IMR-90 (cell line): ENCODE measurements around the gene MRPL17. TPM values are rescaled to one million over a fixed set of nuclear protein-coding genes. Genes with fewer than 3 reads are reported as not detected.

Experiments
- ATAC-seq: fragments of 200-7000 bp; cut with Tn5 transposase; 2 replicates; pipeline ENCODE4 v1.9.1; 2020; ENCODE audit warnings: low read depth, mild to moderate bottlenecking, moderate library complexity
- BruUV-seq: library from RNA; stranded (reverse); fragments of 400-500 nt; replicated peaks from 2 replicates; lab custom pipeline; 2021; lab: Mats Ljungman, UMichigan
- CTCF ChIA-PET: fragments of 300-600 bp; formaldehyde crosslinking; extraction: SDS; loops from one replicate; lab custom pipeline; 2021; ENCODE audit warnings: antibody characterized with exemption; lab: Yijun Ruan, JAX
- POLR2A ChIA-PET: fragments of 300-600 bp; sonication (Branson Sonifier 250); formaldehyde crosslinking; loops from one replicate; lab custom pipeline; 2022; ENCODE audit warnings: antibody characterized with exemption; ENCODE audit not compliant: unreplicated experiment; lab: Charles Lee
- DNase-seq: peaks from one replicate; pipeline ENCODE4 v3.0.0; 2013
- H2AFZ ChIP-seq: replicated peaks from 2 replicates; pipeline ENCODE3; 2013; ENCODE audit warnings: low read length, mild to moderate bottlenecking; ENCODE audit not compliant: poor library complexity
- H2AK5ac ChIP-seq: 2 replicates; pipeline ENCODE4 v1.6.1; 2013; ENCODE audit warnings: low read depth, low read length, inconsistent platforms
- H2AK9ac ChIP-seq: replicated peaks from 2 replicates; pipeline ENCODE3; 2013; ENCODE audit warnings: mild to moderate bottlenecking, low read depth, low read length, moderate library complexity; ENCODE audit not compliant: poor library complexity
- H2BK120ac ChIP-seq: 2 replicates; pipeline ENCODE4 v1.6.1; 2013; ENCODE audit warnings: low read depth, low read length, inconsistent platforms
- H2BK15ac ChIP-seq: 3 replicates; pipeline ENCODE4 v1.6.1; 2013; ENCODE audit warnings: low read depth, low read length, inconsistent platforms
- H2BK20ac ChIP-seq: 2 replicates; pipeline ENCODE4 v1.6.1; 2013; ENCODE audit warnings: low read depth, mild to moderate bottlenecking, inconsistent platforms, low read length, moderate library complexity
- H2BK5ac ChIP-seq: 2 replicates; pipeline ENCODE4 v1.6.1; 2013; ENCODE audit warnings: mild to moderate bottlenecking, low read depth, low read length, inconsistent platforms; ENCODE audit not compliant: poor library complexity, severe bottlenecking
- H3K14ac ChIP-seq: replicated peaks from 2 replicates; pipeline ENCODE4 v1.6.1; 2013; ENCODE audit warnings: low read depth, low read length, inconsistent platforms
- H3K18ac ChIP-seq: 2 replicates; pipeline ENCODE4 v1.6.1; 2013; ENCODE audit warnings: low read depth, low read length, control low read depth
- H3K23ac ChIP-seq: 2 replicates; pipeline ENCODE4 v1.6.1; 2013; ENCODE audit warnings: low read depth, low read length, inconsistent platforms
- H3K27ac ChIP-seq: 2 replicates; pipeline ENCODE4 v1.5.1; 2013; ENCODE audit warnings: mild to moderate bottlenecking, control low read depth, low read length; ENCODE audit not compliant: insufficient read depth
- H3K27me3 ChIP-seq: 2 replicates; pipeline ENCODE4 v1.6.1; 2013; ENCODE audit warnings: low read length; ENCODE audit not compliant: control insufficient read depth, insufficient read depth
- H3K36me3 ChIP-seq: 2 replicates; pipeline ENCODE4 v1.6.1; 2013; ENCODE audit warnings: low read length, mixed read lengths; ENCODE audit not compliant: control insufficient read depth, insufficient read depth
- H3K4ac ChIP-seq: 2 replicates; pipeline ENCODE4 v1.6.1; 2013; ENCODE audit warnings: low read depth, low read length, inconsistent platforms
- H3K4me1 ChIP-seq: 2 replicates; pipeline ENCODE4 v1.6.1; 2013; ENCODE audit warnings: low read length, mixed read lengths; ENCODE audit not compliant: control insufficient read depth, insufficient read depth
- H3K4me2 ChIP-seq: 2 replicates; pipeline ENCODE4 v1.6.1; 2013; ENCODE audit warnings: low read depth, mild to moderate bottlenecking, control low read depth, low read length, moderate library complexity
- H3K4me3 ChIP-seq: 2 replicates; pipeline ENCODE4 v1.5.1; 2013; ENCODE audit warnings: low read depth, mild to moderate bottlenecking, control low read depth, low read length, moderate library complexity; ENCODE audit not compliant: insufficient read depth
- H3K56ac ChIP-seq: 2 replicates; pipeline ENCODE4 v1.6.1; 2013; ENCODE audit warnings: low read length, inconsistent platforms; ENCODE audit not compliant: insufficient read depth; ENCODE audit errors: extremely low read depth
- H3K79me1 ChIP-seq, 2 experiments: 2 replicates each; pipeline ENCODE4 v1.6.1; 2013; ENCODE audit warnings: low read length in 2 of 2, inconsistent platforms in 1 of 2, low read depth in 1 of 2
- H3K9ac ChIP-seq: 2 replicates; pipeline ENCODE4 v1.6.1; 2013; ENCODE audit warnings: low read depth, low read length, control low read depth
- H3K9me1 ChIP-seq: 2 replicates; pipeline ENCODE4 v1.6.1; 2013; ENCODE audit warnings: low read length, inconsistent platforms; ENCODE audit not compliant: insufficient read depth
- H3K9me3 ChIP-seq: 2 replicates; pipeline ENCODE4 v1.6.1; 2013; ENCODE audit warnings: low read length; ENCODE audit not compliant: control insufficient read depth, insufficient read depth
- H4K20me1 ChIP-seq: 2 replicates; pipeline ENCODE4 v1.6.1; 2013; ENCODE audit warnings: low read length, inconsistent platforms; ENCODE audit not compliant: insufficient read depth
- H4K5ac ChIP-seq: 2 replicates; pipeline ENCODE4 v1.6.1; 2013; ENCODE audit warnings: mild to moderate bottlenecking, low read depth, low read length, control low read depth
- H4K8ac ChIP-seq, 2 experiments: 2 replicates each; pipeline ENCODE4 v1.6.1; 2013; ENCODE audit warnings: low read depth in 2 of 2, low read length in 2 of 2, control low read depth in 1 of 2, inconsistent platforms in 1 of 2
- H4K91ac ChIP-seq: 2 replicates; pipeline ENCODE4 v1.6.1; 2013; ENCODE audit warnings: low read depth, low read length, inconsistent platforms; ENCODE audit not compliant: insufficient read depth
- BHLHE40 ChIP-seq: fragments of 150-350 bp; IDR thresholded peaks from 2 replicates; pipeline ENCODE4 v1.6.1; 2016; ENCODE audit warnings: mild to moderate bottlenecking, low read depth, low read length
- CEBPB ChIP-seq: IDR thresholded peaks from 2 replicates; pipeline ENCODE4 v1.6.1; 2012; ENCODE audit warnings: low read depth, low read length, improper control_type of control experiment
- CHD1 ChIP-seq: IDR thresholded peaks from 2 replicates; pipeline ENCODE4 v1.6.1; 2012; ENCODE audit warnings: low read depth, low read length, improper control_type of control experiment
- FOS ChIP-seq: fragments of 150-350 bp; IDR thresholded peaks from 2 replicates; pipeline ENCODE4 v1.6.1; 2016; ENCODE audit warnings: low read depth, low read length
- MAFK ChIP-seq: IDR thresholded peaks from 2 replicates; pipeline ENCODE4 v1.6.1; 2012; ENCODE audit warnings: low read depth, low read length, improper control_type of control experiment
- MAZ ChIP-seq: IDR thresholded peaks from 2 replicates; pipeline ENCODE4 v1.6.1; 2012; ENCODE audit warnings: low read depth, mild to moderate bottlenecking, low read length, improper control_type of control experiment, moderate library complexity, borderline replicate concordance
- MXI1 ChIP-seq: IDR thresholded peaks from 2 replicates; pipeline ENCODE4 v1.6.1; 2012; ENCODE audit warnings: low read depth, mild to moderate bottlenecking, low read length, moderate library complexity, borderline replicate concordance
- NFE2L2 ChIP-seq: fragments of 150-350 bp; IDR thresholded peaks from 2 replicates; pipeline ENCODE4 v1.6.1; 2016; ENCODE audit warnings: low read depth, mild to moderate bottlenecking, low read length
- POLR2A ChIP-seq: IDR thresholded peaks from 2 replicates; pipeline ENCODE4 v1.6.1; 2012; ENCODE audit warnings: mild to moderate bottlenecking, low read depth, low read length
- RAD21 ChIP-seq: IDR thresholded peaks from 2 replicates; pipeline ENCODE4 v1.6.1; 2012; ENCODE audit warnings: low read length, improper control_type of control experiment
- RCOR1 ChIP-seq: IDR thresholded peaks from 2 replicates; pipeline ENCODE4 v1.6.1; 2012; ENCODE audit warnings: mild to moderate bottlenecking, low read length, improper control_type of control experiment; ENCODE audit not compliant: insufficient replicate concordance
- RFX5 ChIP-seq: IDR thresholded peaks from 2 replicates; pipeline ENCODE4 v1.8.0; 2012; ENCODE audit warnings: low read depth, mild to moderate bottlenecking, low read length, moderate library complexity
- SMC3 ChIP-seq: fragments of 150-350 bp; IDR thresholded peaks from 2 replicates; pipeline ENCODE4 v1.6.1; 2016; ENCODE audit warnings: low read depth, mild to moderate bottlenecking, antibody characterized with exemption, low read length, moderate library complexity
- WGBS, 2 experiments: methylation state at CpG; one replicate each; pipeline versions ENCODE4 v1.1.5 to v1.1.7; 2013; ENCODE audit warnings: missing lambda C conversion rate in 2 of 2; ENCODE audit not compliant: insufficient read length in 1 of 2; ENCODE audit errors: extremely low coverage in 2 of 2; 5-methylcytosine and 5-hydroxymethylcytosine counted together
- dilution Hi-C: fragments of 300-500 bp; cut with HindIII; formaldehyde crosslinking; loops from one replicate; pipeline ENCODE4 v1.14.3; 2018; ENCODE audit warnings: low sequenced_read_pairs; ENCODE audit not compliant: unreplicated experiment
- in situ Hi-C: fragments of 300-500 bp; cut with MboI; formaldehyde crosslinking; loops from 3 replicates; pipeline ENCODE4 v1.14.3; 2019; ENCODE audit warnings: low sequenced_read_pairs, inconsistent platforms, mixed read lengths
- intact Hi-C: fragments of 100-400 bp; cut with micrococcal nuclease; formaldehyde crosslinking; loops from 2 replicates; pipeline ENCODE4 v1.10.0; 2022
- polyA plus RNA-seq, 3 experiments: library from polyadenylated mRNA; depleted of rRNA; stranded (reverse); fragments of >200 nt; gene quantifications; 2 replicates each; pipeline ENCODE4 v1.2.3, GENCODE V29; 2012; ENCODE audit warnings: low replicate concordance in 1 of 3
- total RNA-seq: library from RNA; depleted of rRNA; stranded (reverse); fragments of >200 nt; gene quantifications from 2 replicates; pipeline ENCODE4 v1.2.3, GENCODE V29; 2012
- TF ChIP-seq, protein P1 (sequence below): fragments of 150-350 bp; IDR thresholded peaks from 2 replicates; pipeline ENCODE4 v1.6.1; 2016; ENCODE audit warnings: low read depth, mild to moderate bottlenecking, low read length, moderate library complexity, borderline replicate concordance
- TF ChIP-seq, protein P2 (sequence below): conservative IDR thresholded peaks from 2 replicates; pipeline ENCODE4 v1.5.1; 2012; ENCODE audit warnings: mild to moderate bottlenecking, low read depth, low read length, improper control_type of control experiment
- TF ChIP-seq, protein P3 (sequence below): fragments of 150-350 bp; IDR thresholded peaks from 2 replicates; pipeline ENCODE4 v1.6.1; 2017; ENCODE audit warnings: mild to moderate bottlenecking, antibody characterized with exemption, low read length, low read depth

Gene MRPL17
- total and polyA plus RNA-seq, 2 of the 4 experiments (the other 2 are of a cell fraction), result 70.3 to 85.2 TPM

- H3K27me3 ChIP-seq, result no peaks in the 10 kb centered on the region; the same call in none of the 2 replicates
- H4K8ac ChIP-seq, result no peak overlapping the region
- intact Hi-C loops (loop anchor here (10.0 kb wide), 1 partner anchor 759 kb away; the partner anchor contains the start of gene OR56A5), in situ Hi-C loops (no loop called here), dilution Hi-C loops (no loop called here)
- no peak overlapping the region for H2BK5ac ChIP-seq
- H2BK20ac ChIP-seq, result no peak overlapping the region
- no peak overlapping the region for H3K14ac ChIP-seq
- H2BK15ac ChIP-seq, result no peak overlapping the region
- H3K79me1 ChIP-seq, result no peaks in the 10 kb centered on the region
- H3K9me3 ChIP-seq, result no peaks in the 10 kb centered on the region
- no peak overlapping the region for H2AFZ ChIP-seq
- CTCF ChIA-PET, result no interaction called here
- H3K4me2 ChIP-seq, result no peak overlapping the region
- H3K56ac ChIP-seq, result no peak overlapping the region
- no peak overlapping the region for H4K91ac ChIP-seq
- no peak overlapping the region for H2AK5ac ChIP-seq
- no peaks in the 10 kb centered on the region for H4K20me1 ChIP-seq
- no peak overlapping the region for H2BK120ac ChIP-seq
- no peaks in the 10 kb centered on the region for H3K36me3 ChIP-seq
- no peaks in the 10 kb centered on the region for H3K9me1 ChIP-seq
- DNase-seq (no peak), ATAC-seq (no peak)
- no TSS peak for BruUV-seq
- H3K4ac ChIP-seq, result no peak overlapping the region
- no CpG with 5 or more reads among the region's 1 CpG for WGBS, 2 experiments
- H3K23ac ChIP-seq, result no peak overlapping the region
- no peak overlapping the region for H4K5ac ChIP-seq
- POLR2A ChIA-PET, result no interaction called here
- TF ChIP-seq POLR2A (no peak), FOS (no peak), MAFK (no peak), RAD21 (no peak), BHLHE40 (no peak), RFX5 (no peak), CHD1 (no peak), NFE2L2 (no peak), RCOR1 (no peak), CEBPB (no peak), MXI1 (no peak), SMC3 (no peak), MAZ (no peak)
- TF ChIP-seq, protein P1, sequence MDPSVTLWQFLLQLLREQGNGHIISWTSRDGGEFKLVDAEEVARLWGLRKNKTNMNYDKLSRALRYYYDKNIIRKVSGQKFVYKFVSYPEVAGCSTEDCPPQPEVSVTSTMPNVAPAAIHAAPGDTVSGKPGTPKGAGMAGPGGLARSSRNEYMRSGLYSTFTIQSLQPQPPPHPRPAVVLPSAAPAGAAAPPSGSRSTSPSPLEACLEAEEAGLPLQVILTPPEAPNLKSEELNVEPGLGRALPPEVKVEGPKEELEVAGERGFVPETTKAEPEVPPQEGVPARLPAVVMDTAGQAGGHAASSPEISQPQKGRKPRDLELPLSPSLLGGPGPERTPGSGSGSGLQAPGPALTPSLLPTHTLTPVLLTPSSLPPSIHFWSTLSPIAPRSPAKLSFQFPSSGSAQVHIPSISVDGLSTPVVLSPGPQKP, result no peak
- TF ChIP-seq, protein P2, sequence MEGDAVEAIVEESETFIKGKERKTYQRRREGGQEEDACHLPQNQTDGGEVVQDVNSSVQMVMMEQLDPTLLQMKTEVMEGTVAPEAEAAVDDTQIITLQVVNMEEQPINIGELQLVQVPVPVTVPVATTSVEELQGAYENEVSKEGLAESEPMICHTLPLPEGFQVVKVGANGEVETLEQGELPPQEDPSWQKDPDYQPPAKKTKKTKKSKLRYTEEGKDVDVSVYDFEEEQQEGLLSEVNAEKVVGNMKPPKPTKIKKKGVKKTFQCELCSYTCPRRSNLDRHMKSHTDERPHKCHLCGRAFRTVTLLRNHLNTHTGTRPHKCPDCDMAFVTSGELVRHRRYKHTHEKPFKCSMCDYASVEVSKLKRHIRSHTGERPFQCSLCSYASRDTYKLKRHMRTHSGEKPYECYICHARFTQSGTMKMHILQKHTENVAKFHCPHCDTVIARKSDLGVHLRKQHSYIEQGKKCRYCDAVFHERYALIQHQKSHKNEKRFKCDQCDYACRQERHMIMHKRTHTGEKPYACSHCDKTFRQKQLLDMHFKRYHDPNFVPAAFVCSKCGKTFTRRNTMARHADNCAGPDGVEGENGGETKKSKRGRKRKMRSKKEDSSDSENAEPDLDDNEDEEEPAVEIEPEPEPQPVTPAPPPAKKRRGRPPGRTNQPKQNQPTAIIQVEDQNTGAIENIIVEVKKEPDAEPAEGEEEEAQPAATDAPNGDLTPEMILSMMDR, result no peak
- TF ChIP-seq, protein P3, sequence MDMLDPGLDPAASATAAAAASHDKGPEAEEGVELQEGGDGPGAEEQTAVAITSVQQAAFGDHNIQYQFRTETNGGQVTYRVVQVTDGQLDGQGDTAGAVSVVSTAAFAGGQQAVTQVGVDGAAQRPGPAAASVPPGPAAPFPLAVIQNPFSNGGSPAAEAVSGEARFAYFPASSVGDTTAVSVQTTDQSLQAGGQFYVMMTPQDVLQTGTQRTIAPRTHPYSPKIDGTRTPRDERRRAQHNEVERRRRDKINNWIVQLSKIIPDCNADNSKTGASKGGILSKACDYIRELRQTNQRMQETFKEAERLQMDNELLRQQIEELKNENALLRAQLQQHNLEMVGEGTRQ, result no peak
- no peak overlapping the region for H3K27ac ChIP-seq
- H3K4me3 ChIP-seq, result no peak overlapping the region
- H3K9ac ChIP-seq, result no peak overlapping the region
- no peak overlapping the region for H3K18ac ChIP-seq
- no peak overlapping the region for H2AK9ac ChIP-seq
- no peaks in the 10 kb centered on the region for H3K4me1 ChIP-seq
These were observed 40.9 kb upstream of the MRPL17 start for GRCh38 chr11:6724013-6724412.
